Neuronal stem cell (in vitro differentiated cells): Measurements from ENCODE around the gene EYS.

Experiments
- DNase-seq: peaks from one replicate; pipeline ENCODE4 v3.0.0-alpha.2; 2013; ENCODE audit warnings: low spot score
- H2AFZ ChIP-seq: one replicate; pipeline ENCODE4 v1.6.1; 2013; ENCODE audit warnings: mild to moderate bottlenecking, low read length, inconsistent platforms
- H2AK5ac ChIP-seq: 2 replicates; pipeline ENCODE4 v1.6.1; 2013; ENCODE audit warnings: low read depth, mild to moderate bottlenecking, inconsistent platforms, low read length, moderate library complexity, mixed read lengths
- H2BK120ac ChIP-seq: 2 replicates; pipeline ENCODE4 v1.6.1; 2013; ENCODE audit warnings: low read depth, mild to moderate bottlenecking, inconsistent platforms, low read length, moderate library complexity, mixed read lengths
- H2BK12ac ChIP-seq: one replicate; pipeline ENCODE4 v1.6.1; 2013; ENCODE audit warnings: low read length, inconsistent platforms
- H2BK15ac ChIP-seq: 2 replicates; pipeline ENCODE4 v1.6.1; 2013; ENCODE audit warnings: mild to moderate bottlenecking, low read length, inconsistent platforms, mixed read lengths
- H2BK5ac ChIP-seq: one replicate; pipeline ENCODE4 v1.6.1; 2013; ENCODE audit warnings: inconsistent platforms, mild to moderate bottlenecking, low read length, moderate library complexity
- H3K14ac ChIP-seq: one replicate; pipeline ENCODE4 v1.6.1; 2013; ENCODE audit warnings: low read length, inconsistent platforms
- H3K18ac ChIP-seq: 2 replicates; pipeline ENCODE4 v1.6.1; 2013; ENCODE audit warnings: low read length, inconsistent platforms
- H3K23ac ChIP-seq: 2 replicates; pipeline ENCODE4 v1.6.1; 2013; ENCODE audit warnings: low read depth, mild to moderate bottlenecking, mixed read lengths, low read length, inconsistent platforms; ENCODE audit not compliant: poor library complexity
- H3K27ac ChIP-seq: replicated peaks from 3 replicates; pipeline ENCODE4 v1.5.1; 2013; ENCODE audit warnings: low read length, inconsistent platforms
- H3K27me3 ChIP-seq, 3 experiments: 2 replicates each; pipeline ENCODE4 v1.6.1; 2013; ENCODE audit warnings: low read length in 3 of 3, mild to moderate bottlenecking in 2 of 3, inconsistent platforms in 1 of 3, low read depth in 1 of 3, mixed read lengths in 1 of 3, moderate library complexity in 1 of 3; ENCODE audit not compliant: control insufficient read depth in 3 of 3, insufficient read depth in 3 of 3
- H3K36me3 ChIP-seq, 2 donors: replicated peaks in 1 of 2; 2 replicates each; pipeline ENCODE4 v1.6.1; 2013; ENCODE audit warnings: low read length in 2 of 2; ENCODE audit not compliant: control insufficient read depth in 2 of 2, insufficient read depth in 2 of 2
- H3K4ac ChIP-seq: 2 replicates; pipeline ENCODE4 v1.6.1; 2013; ENCODE audit warnings: inconsistent platforms, mild to moderate bottlenecking, low read length, moderate library complexity
- H3K4me1 ChIP-seq, 2 donors: 1 replicate in 1 of 2; 2 replicates in 1 of 2; pipeline ENCODE4 v1.6.1; 2013; ENCODE audit warnings: low read length in 2 of 2, low read depth in 1 of 2; ENCODE audit not compliant: control insufficient read depth in 2 of 2, insufficient read depth in 1 of 2
- H3K4me2 ChIP-seq: one replicate; pipeline ENCODE4 v1.6.1; 2013; ENCODE audit warnings: mild to moderate bottlenecking, low read length, inconsistent platforms; ENCODE audit not compliant: insufficient read depth, poor library complexity, severe bottlenecking
- H3K4me3 ChIP-seq, 2 donors: 2 replicates each; pipeline ENCODE4 v1.5.1; 2013; ENCODE audit warnings: low read length in 2 of 2, mild to moderate bottlenecking in 2 of 2, inconsistent platforms in 1 of 2, moderate library complexity in 1 of 2
- H3K79me1 ChIP-seq: one replicate; pipeline ENCODE4 v1.6.1; 2013; ENCODE audit warnings: low read depth, mild to moderate bottlenecking, inconsistent platforms, low read length, moderate library complexity
- H3K9ac ChIP-seq: one replicate; pipeline ENCODE4 v1.6.1; 2013; ENCODE audit warnings: mild to moderate bottlenecking, low read depth, low read length, inconsistent platforms; ENCODE audit not compliant: poor library complexity
- H3K9me3 ChIP-seq, 2 donors: replicated peaks in 1 of 2; 2 replicates each; pipeline versions ENCODE3 to v1.6.1; 2013; ENCODE audit warnings: low read length in 2 of 2, mild to moderate bottlenecking in 2 of 2, inconsistent platforms in 1 of 2, low read depth in 1 of 2, mixed read lengths in 1 of 2, moderate library complexity in 1 of 2; ENCODE audit not compliant: control insufficient read depth in 2 of 2, insufficient read depth in 1 of 2
- H4K8ac ChIP-seq: one replicate; pipeline ENCODE4 v1.6.1; 2013; ENCODE audit warnings: low read depth, mild to moderate bottlenecking, inconsistent platforms, low read length, moderate library complexity
- H4K91ac ChIP-seq: one replicate; pipeline ENCODE4 v1.6.1; 2013; ENCODE audit warnings: low read length, low read depth, mild to moderate bottlenecking, inconsistent platforms; ENCODE audit not compliant: poor library complexity
- WGBS, 2 donors: extraction: QIAGEN DNeasy Blood & Tissue Kit; methylation state at CpG; one replicate each; pipeline ENCODE4 v1.1.7; 2013; ENCODE audit warnings: missing lambda C conversion rate in 2 of 2, mixed read lengths in 1 of 2; ENCODE audit not compliant: insufficient read length in 2 of 2, insufficient replicate concordance in 1 of 2; ENCODE audit errors: extremely low coverage in 2 of 2; 5-methylcytosine and 5-hydroxymethylcytosine counted together

The EYS gene

GRCh38 chr6:64252256-64252655 is 1454.8 kb downstream of the EYS start:
- no peak overlapping the region for H3K23ac ChIP-seq
- H3K36me3 ChIP-seq = no peaks in the 10 kb centered on the region
- no peak overlapping the region for H3K4ac ChIP-seq
- H3K4me1 ChIP-seq = no peaks in the 10 kb centered on the region
- H3K18ac ChIP-seq = no peak overlapping the region
- H3K9ac ChIP-seq = no peak overlapping the region
- no peak overlapping the region for H2BK12ac ChIP-seq
- WGBS, 2 donors = 100% methylated on average over 1 of the region's 2 CpGs; no CpG with 5 or more reads in 1 of the 2 donors
- no peaks in the 10 kb centered on the region for H3K79me1 ChIP-seq
- H3K27ac ChIP-seq = no peak overlapping the region
- H3K14ac ChIP-seq = no peak overlapping the region
- H3K9me3 ChIP-seq = no peaks in the 10 kb centered on the region
- no peak overlapping the region for H2BK120ac ChIP-seq
- no peak overlapping the region for H4K8ac ChIP-seq
- H3K27me3 ChIP-seq = no peaks in the 10 kb centered on the region
- no peak overlapping the region for H4K91ac ChIP-seq
- no peak overlapping the region for H3K4me3 ChIP-seq
- DNase-seq = no peak
- no peak overlapping the region for H2AFZ ChIP-seq
- H2BK15ac ChIP-seq = no peak overlapping the region
- no peak overlapping the region for H2AK5ac ChIP-seq
- H2BK5ac ChIP-seq = no peak overlapping the region
- no peak overlapping the region for H3K4me2 ChIP-seq

GRCh38 chr6:64250126-64250525 is 1456.9 kb downstream of the EYS start:
- no peak for DNase-seq

GRCh38 chr6:64249115-64249514 is 1457.9 kb downstream of the EYS start:
- H2AFZ ChIP-seq = no peak overlapping the region
- DNase-seq = no peak
- H3K9me3 ChIP-seq = no peaks in the 10 kb centered on the region
- H2BK12ac ChIP-seq = no peak overlapping the region
- H3K27me3 ChIP-seq = no peaks in the 10 kb centered on the region
- no peak overlapping the region for H2BK120ac ChIP-seq
- H3K18ac ChIP-seq = no peak overlapping the region
- no peak overlapping the region for H3K9ac ChIP-seq
- H3K4me2 ChIP-seq = no peak overlapping the region
- H3K4me3 ChIP-seq = no peak overlapping the region
- no peak overlapping the region for H4K8ac ChIP-seq
- H2BK5ac ChIP-seq = no peak overlapping the region
- H3K23ac ChIP-seq = no peak overlapping the region
- no peaks in the 10 kb centered on the region for H3K36me3 ChIP-seq
- H3K4me1 ChIP-seq = no peaks in the 10 kb centered on the region
- no peak overlapping the region for H2BK15ac ChIP-seq
- no peak overlapping the region for H3K14ac ChIP-seq
- no CpG with 5 or more reads among the region's 1 CpG for WGBS, 2 donors
- H3K79me1 ChIP-seq = no peaks in the 10 kb centered on the region
- no peak overlapping the region for H3K4ac ChIP-seq
- no peak overlapping the region for H3K27ac ChIP-seq
- no peak overlapping the region for H2AK5ac ChIP-seq
- no peak overlapping the region for H4K91ac ChIP-seq

More at GRCh38 chr6:64250126-64250525, 1456.9 kb downstream of the EYS start:
- no peak overlapping the region for H3K14ac ChIP-seq
- no peaks in the 10 kb centered on the region for H3K9me3 ChIP-seq
- no peak overlapping the region for H3K18ac ChIP-seq
- no peak overlapping the region for H4K8ac ChIP-seq
- H3K4me3 ChIP-seq = no peak overlapping the region
- H3K27me3 ChIP-seq = no peaks in the 10 kb centered on the region
- no CpG with 5 or more reads among the region's 3 CpGs for WGBS, 2 donors
- no peak overlapping the region for H3K9ac ChIP-seq
- no peak overlapping the region for H2BK120ac ChIP-seq
- no peak overlapping the region for H3K4ac ChIP-seq
- H2BK5ac ChIP-seq = no peak overlapping the region
- no peak overlapping the region for H3K4me2 ChIP-seq
- no peaks in the 10 kb centered on the region for H3K36me3 ChIP-seq
- H2AK5ac ChIP-seq = no peak overlapping the region
- no peaks in the 10 kb centered on the region for H3K4me1 ChIP-seq
- no peak overlapping the region for H2AFZ ChIP-seq
- H3K27ac ChIP-seq = no peak overlapping the region
- H2BK12ac ChIP-seq = no peak overlapping the region
- no peak overlapping the region for H2BK15ac ChIP-seq
- H3K23ac ChIP-seq = no peak overlapping the region
- H3K79me1 ChIP-seq = no peaks in the 10 kb centered on the region
- H4K91ac ChIP-seq = no peak overlapping the region

- Histone ChIP-seq H3K4me2 (no peak overlapping the region), H3K4me3 (no peak overlapping the region), H3K4ac (no peak overlapping the region), H2BK15ac (no peak overlapping the region), H2BK120ac (no peak overlapping the region), H3K23ac (no peak overlapping the region), H3K9me3 (no peaks in the 10 kb centered on the region), H2AK5ac (no peak overlapping the region), H4K91ac (no peak overlapping the region), H2AFZ (no peak overlapping the region), H2BK5ac (no peak overlapping the region), H3K9ac (no peak overlapping the region), H3K36me3 (no peaks in the 10 kb centered on the region), H3K27ac (no peak overlapping the region), H3K18ac (no peak overlapping the region), H3K27me3 (no peaks in the 10 kb centered on the region), H3K79me1 (no peaks in the 10 kb centered on the region), H2BK12ac (no peak overlapping the region), H3K14ac (no peak overlapping the region), H4K8ac (no peak overlapping the region), H3K4me1 (no peaks in the 10 kb centered on the region)
- no peak for DNase-seq
Measured at GRCh38 chr6:64243618-64244017, 1463.4 kb downstream of the EYS start.
